ENCODE data around the gene SMYD3. TPM values are rescaled to one million over a fixed set of nuclear protein-coding genes. Genes with fewer than 3 reads are reported as not detected.

Gene SMYD3
- total and polyA plus RNA-seq, 2 of the 4 experiments (the other 2 are of a cell fraction) = 26.5 to 37.6 TPM

- dilution Hi-C loops (cut with HindIII; ENCODE audit: low sequenced_read_pairs, unreplicated experiment) = no loop called here
- Histone ChIP-seq H3K4me2 (ENCODE audit: low read depth, low read length) (no peak overlapping the region), H3K9me3 (ENCODE audit: control insufficient read depth, insufficient read depth, low read length) (no peaks in the 10 kb centered on the region), H4K8ac (ENCODE audit: low read depth in 2 of 2, low read length in 2 of 2) (no peak overlapping the region), H3K23ac (ENCODE audit: low read depth, low read length) (no peak overlapping the region), H2AK5ac (ENCODE audit: low read depth, low read length) (no peak overlapping the region), H3K79me1 (ENCODE audit: low read depth in 1 of 2, low read length in 2 of 2) (peaks cover 0 to 7% of the 10 kb centered on the region in 2 experiments; a peak in 1 of 4 replicates), H3K9me1 (ENCODE audit: insufficient read depth, low read length) (peaks cover 5% of the 10 kb centered on the region; the same call in 1 of the 2 replicates), H3K56ac (ENCODE audit: extremely low read depth, insufficient read depth, low read length) (no peak overlapping the region), H3K4me3 (ENCODE audit: insufficient read depth, low read depth, low read length) (no peak overlapping the region), H3K27ac (ENCODE audit: insufficient read depth, low read length) (no peak overlapping the region), H3K4me1 (ENCODE audit: control insufficient read depth, insufficient read depth, low read length) (no peaks in the 10 kb centered on the region), H3K4ac (ENCODE audit: low read depth, low read length) (no peak overlapping the region), H2AK9ac (replicated peaks; ENCODE audit: low read depth, low read length, poor library complexity) (no peak overlapping the region), H3K36me3 (ENCODE audit: control insufficient read depth, insufficient read depth, low read length) (no peaks in the 10 kb centered on the region), H2BK15ac (ENCODE audit: low read depth, low read length) (no peak overlapping the region), H4K20me1 (ENCODE audit: insufficient read depth, low read length) (no peaks in the 10 kb centered on the region), H2BK20ac (ENCODE audit: low read depth, low read length) (no peak overlapping the region), H2AFZ (replicated peaks; ENCODE audit: low read length, poor library complexity) (no peak overlapping the region), H2BK5ac (ENCODE audit: low read depth, low read length, poor library complexity, severe bottlenecking) (no peak overlapping the region), H3K27me3 (ENCODE audit: control insufficient read depth, insufficient read depth, low read length) (no peaks in the 10 kb centered on the region), H2BK120ac (ENCODE audit: low read depth, low read length) (no peak overlapping the region), H3K14ac (replicated peaks; ENCODE audit: low read depth, low read length) (no peak overlapping the region), H4K91ac (ENCODE audit: insufficient read depth, low read depth, low read length) (no peak overlapping the region), H3K9ac (ENCODE audit: low read depth, low read length) (no peak overlapping the region), H3K18ac (ENCODE audit: low read depth, low read length) (no peak overlapping the region), H4K5ac (ENCODE audit: low read depth, low read length) (no peak overlapping the region)
- TF ChIP-seq FOS (IDR thresholded peaks at IDR 0.05; ENCODE audit: low read depth, low read length) (no peak), MXI1 (IDR thresholded peaks at IDR 0.05; ENCODE audit: borderline replicate concordance, low read depth, low read length) (no peak), RFX5 (IDR thresholded peaks at IDR 0.05; ENCODE audit: low read depth, low read length) (no peak), RCOR1 (IDR thresholded peaks at IDR 0.05; ENCODE audit: insufficient replicate concordance, low read length) (no peak), CTCF (conservative IDR thresholded peaks at IDR 0.05; ENCODE audit: low read depth, low read length) (no peak), SMC3 (IDR thresholded peaks at IDR 0.05; ENCODE audit: low read depth, low read length) (no peak), NFE2L2 (IDR thresholded peaks at IDR 0.05; ENCODE audit: low read depth, low read length) (no peak), MAFK (IDR thresholded peaks at IDR 0.05; ENCODE audit: low read depth, low read length) (no peak), MAZ (IDR thresholded peaks at IDR 0.05; ENCODE audit: borderline replicate concordance, low read depth, low read length) (no peak), ELK1 (IDR thresholded peaks at IDR 0.05; ENCODE audit: borderline replicate concordance, low read depth, low read length) (no peak), CHD1 (IDR thresholded peaks at IDR 0.05; ENCODE audit: low read depth, low read length) (no peak), CEBPB (IDR thresholded peaks at IDR 0.05; ENCODE audit: low read depth, low read length) (no peak), POLR2A (IDR thresholded peaks at IDR 0.05; ENCODE audit: low read depth, low read length) (no peak), USF2 (IDR thresholded peaks at IDR 0.05; ENCODE audit: low read depth, low read length) (no peak), RAD21 (IDR thresholded peaks at IDR 0.05; ENCODE audit: low read length) (no peak), BHLHE40 (IDR thresholded peaks at IDR 0.05; ENCODE audit: low read depth, low read length) (no peak)
- in situ Hi-C loops (cut with MboI; ENCODE audit: low sequenced_read_pairs) = no loop called here
- ATAC-seq (ENCODE audit: low read depth) (no peak), DNase-seq (no peak)
- ChIA-PET CTCF (no interaction called here), POLR2A (ENCODE audit: unreplicated experiment) (no interaction called here)
- intact Hi-C loops (cut with micrococcal nuclease) = no loop called here
- WGBS, 2 experiments (ENCODE audit: extremely low coverage in 2 of 2, insufficient read length in 1 of 2) = 100% methylated on average over 1 of the region's 6 CpGs; no CpG with 5 or more reads in 1 of the 2 experiments
- BruUV-seq (replicated peaks) = no TSS peak
These were observed 156.3 kb downstream of the SMYD3 start for GRCh38 chr1:246350745-246351144.
